T47D (cell line): Measurements from ENCODE around the gene KCTD16.

Experiments used
- DNase-seq, 2 experiments: peaks; one replicate each; pipeline versions ENCODE4 v3.0.0 to v3.0.0-alpha.2; 2011 to 2012; ENCODE audit warnings: low read depth in 1 of 2, low spot score in 1 of 2
- JUND ChIP-seq: IDR thresholded peaks from 2 replicates; pipeline ENCODE4 v1.6.1; 2012; ENCODE audit warnings: low read depth
- in situ Hi-C: cut with HindIII; loops from 2 replicates; pipeline ENCODE4 v1.10.0; 2016; ENCODE audit warnings: low sequenced_read_pairs, low pct_unique_long_range_greater_than_20kb

The KCTD16 gene

DNA sequence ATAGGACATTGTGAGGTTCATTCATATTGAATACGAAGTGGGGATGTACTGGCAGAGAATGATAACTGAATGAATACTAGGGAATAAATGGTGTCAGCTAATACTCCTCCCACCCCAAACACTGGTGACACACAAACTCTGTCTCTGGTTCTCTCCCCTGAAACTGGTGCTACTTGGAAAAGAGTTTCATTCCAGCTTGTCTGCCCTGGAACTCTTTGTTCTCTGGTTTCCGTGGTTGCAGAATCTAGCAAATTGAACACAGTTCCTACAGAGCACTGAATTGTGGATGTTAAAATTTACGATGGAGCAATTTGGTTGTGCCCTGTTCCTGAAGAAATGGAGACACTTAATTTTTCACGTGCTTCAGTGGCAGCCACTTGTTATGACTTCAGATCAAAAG lies 181.7 kb downstream of the KCTD16 start:
- TF ChIP-seq JUND = no peak
- no peak for DNase-seq
- in situ Hi-C loops = no loop called here

DNA sequence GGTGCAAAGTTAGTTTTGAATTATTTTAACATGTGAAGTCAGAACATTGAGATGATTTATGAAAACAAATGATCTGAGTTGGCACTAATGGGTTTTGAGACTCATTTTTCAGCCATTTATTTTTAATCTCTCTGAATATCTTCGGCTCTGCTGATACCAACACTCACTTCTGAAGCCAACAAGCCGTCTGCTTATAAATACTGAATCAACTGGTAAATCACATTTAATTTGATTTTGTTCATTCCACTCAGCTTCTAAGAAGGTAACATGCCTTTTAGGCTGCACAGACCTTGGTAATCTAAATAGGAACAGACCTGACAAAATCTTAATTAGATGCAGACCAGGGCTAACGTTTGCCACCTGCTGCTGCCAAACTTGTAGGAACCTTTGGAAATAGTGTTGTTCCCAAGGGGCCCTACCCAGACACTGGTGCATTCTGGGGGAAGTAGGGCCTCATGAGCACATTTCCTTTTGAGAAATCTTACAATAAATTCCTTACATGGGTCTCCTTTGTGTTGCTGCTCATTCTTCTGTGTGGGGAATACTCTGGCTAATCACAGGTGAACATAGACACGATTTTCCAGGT lies 182.2 kb downstream of the KCTD16 start:
- in situ Hi-C loops = no loop called here
- TF ChIP-seq JUND = no peak
- no peak for DNase-seq

GRCh38 chr5:144356489-144356888 lies 185.8 kb downstream of the KCTD16 start:
- no peak for TF ChIP-seq JUND
- no peak for DNase-seq
- in situ Hi-C loops = no loop called here

- no peak for DNase-seq
- in situ Hi-C loops = no loop called here
- no peak for TF ChIP-seq JUND
These were observed 190.7 kb downstream of the KCTD16 start for GRCh38 chr5:144361406-144361805.

DNA sequence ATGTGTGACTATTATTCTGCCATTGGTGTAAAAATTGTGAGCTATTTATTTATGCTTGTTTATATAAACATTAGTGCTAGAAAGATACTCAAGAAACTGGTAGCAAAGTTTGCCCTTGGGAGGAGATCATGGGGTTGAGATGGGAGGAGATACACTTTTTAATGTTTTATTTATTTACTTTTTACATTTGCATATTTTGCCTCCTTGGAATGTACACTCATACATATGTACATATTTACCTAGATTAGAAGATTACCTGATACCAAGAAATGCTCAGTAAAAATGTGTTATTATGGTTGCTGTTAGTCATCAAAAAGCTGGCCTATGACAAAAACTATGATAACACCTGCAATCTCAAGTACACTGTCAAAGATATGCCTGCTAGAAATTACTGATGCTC lies 195.2 kb downstream of the KCTD16 start:
- no peak for DNase-seq
- in situ Hi-C loops = no loop called here
- TF ChIP-seq JUND = no peak

- DNase-seq = no peak
- in situ Hi-C loops = no loop called here
- no peak for TF ChIP-seq JUND
These were observed 197.3 kb downstream of the KCTD16 start for GRCh38 chr5:144367991-144368390.

DNA sequence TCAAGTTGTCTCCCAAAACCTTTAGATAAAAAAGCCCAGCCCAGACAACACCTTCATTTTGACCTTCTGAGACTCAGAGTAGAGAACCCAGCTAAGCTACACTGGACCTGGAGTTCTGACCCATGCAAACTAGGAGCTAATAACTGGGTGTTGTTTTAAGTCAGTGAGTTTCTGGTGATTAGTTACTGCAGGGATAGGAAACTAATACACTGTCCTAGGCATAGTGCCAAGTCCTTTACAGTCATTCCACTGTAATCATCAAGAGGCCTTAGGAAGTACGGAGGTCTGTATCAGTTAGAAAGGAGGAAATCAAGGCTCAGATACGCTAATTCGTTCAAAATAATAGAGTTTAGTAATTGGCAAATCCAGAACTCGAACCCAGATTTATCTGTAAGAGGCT lies 197.9 kb downstream of the KCTD16 start:
- in situ Hi-C loops = no loop called here
- no peak for DNase-seq
- no peak for TF ChIP-seq JUND

GRCh38 chr5:144369006-144369405 lies 198.3 kb downstream of the KCTD16 start:
- in situ Hi-C loops = no loop called here
- TF ChIP-seq JUND = no peak
- no peak for DNase-seq

- DNase-seq = peak in 1 of 2 experiments; percentile 52
- no peak for TF ChIP-seq JUND
- in situ Hi-C loops = no loop called here
These were observed 199.6 kb downstream of the KCTD16 start for GRCh38 chr5:144370273-144370672.

DNA sequence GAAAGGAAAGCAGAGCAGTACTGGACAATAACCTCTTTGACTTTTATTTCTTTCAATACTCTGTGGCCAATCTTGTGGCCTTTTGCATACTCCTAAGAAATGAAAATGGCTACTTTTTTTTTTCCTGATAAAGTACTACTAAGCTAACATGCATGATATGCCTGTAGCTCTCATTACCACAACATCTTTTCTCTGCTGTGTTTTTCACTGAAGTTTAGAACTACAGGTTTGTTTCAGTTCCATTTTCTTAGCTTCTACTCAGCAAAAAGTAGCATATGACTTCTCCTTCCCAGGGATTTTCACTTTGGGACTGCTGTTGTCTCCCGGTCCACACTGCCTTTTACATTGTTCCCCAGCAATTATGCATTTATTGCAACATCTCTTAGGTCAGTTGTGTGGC lies 204.0 kb downstream of the KCTD16 start:
- in situ Hi-C loops = no loop called here
- TF ChIP-seq JUND = no peak
- DNase-seq = no peak

- DNase-seq = no peak
- TF ChIP-seq JUND = no peak
- in situ Hi-C loops = no loop called here
These were observed 206.5 kb downstream of the KCTD16 start for GRCh38 chr5:144377207-144377606.

DNA sequence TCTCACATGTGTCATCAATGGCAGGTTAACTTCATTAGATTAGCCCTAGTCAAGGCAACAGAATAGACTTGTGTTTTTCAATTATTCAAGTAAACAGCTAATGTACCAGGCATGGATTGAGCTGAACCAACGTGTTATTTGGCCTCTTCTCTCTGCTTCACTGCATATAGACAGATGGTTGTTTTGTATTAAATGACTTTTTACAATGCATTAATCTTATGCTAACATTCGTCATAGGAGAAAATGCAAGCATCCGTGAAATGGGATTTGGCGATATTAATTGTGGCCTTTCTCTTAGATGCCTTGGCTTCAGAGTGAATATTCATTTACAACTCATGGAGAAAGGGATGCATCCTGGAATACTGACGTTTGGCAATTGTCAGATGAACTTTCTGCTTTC lies 208.0 kb downstream of the KCTD16 start:
- in situ Hi-C loops = no loop called here
- no peak for DNase-seq
- TF ChIP-seq JUND = no peak

GRCh38 chr5:144385597-144385996 lies 214.9 kb downstream of the KCTD16 start:
- in situ Hi-C loops = no loop called here
- no peak for TF ChIP-seq JUND
- no peak for DNase-seq

- in situ Hi-C loops = no loop called here
- DNase-seq = no peak
- no peak for TF ChIP-seq JUND
These were observed 215.6 kb downstream of the KCTD16 start for GRCh38 chr5:144386315-144386714.
